ENCODE data around the gene KCNJ6. TPM values are rescaled to one million over a fixed set of nuclear protein-coding genes. Genes with fewer than 3 reads are reported as not detected.

Gene KCNJ6
- total RNA-seq, 1 donor from 2014 or later, result 0.64 TPM

DNA sequence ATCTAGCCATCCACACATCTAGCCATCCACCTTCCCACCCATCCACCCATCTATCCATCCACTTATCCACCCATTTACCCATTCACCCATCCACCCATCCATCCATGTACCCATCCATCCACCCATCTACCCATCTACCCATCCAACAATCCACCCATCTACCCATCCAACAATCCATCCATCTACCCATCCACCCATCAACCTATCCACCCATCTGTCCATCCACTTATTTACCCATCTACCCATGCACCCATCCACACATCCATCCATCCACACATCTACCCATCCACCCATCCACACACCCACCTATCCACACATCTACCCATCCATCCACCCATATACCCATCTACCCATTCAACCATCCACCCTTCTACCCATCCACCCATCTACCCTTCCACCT is 311.3 kb downstream of the KCNJ6 start:
- no peak for DNase-seq (ENCODE audit: low spot score in 2 of 2)
- H3K27me3 ChIP-seq, result no peaks in the 10 kb centered on the region
- H3K36me3 ChIP-seq, result no peaks in the 10 kb centered on the region
- TF ChIP-seq, protein P1, sequence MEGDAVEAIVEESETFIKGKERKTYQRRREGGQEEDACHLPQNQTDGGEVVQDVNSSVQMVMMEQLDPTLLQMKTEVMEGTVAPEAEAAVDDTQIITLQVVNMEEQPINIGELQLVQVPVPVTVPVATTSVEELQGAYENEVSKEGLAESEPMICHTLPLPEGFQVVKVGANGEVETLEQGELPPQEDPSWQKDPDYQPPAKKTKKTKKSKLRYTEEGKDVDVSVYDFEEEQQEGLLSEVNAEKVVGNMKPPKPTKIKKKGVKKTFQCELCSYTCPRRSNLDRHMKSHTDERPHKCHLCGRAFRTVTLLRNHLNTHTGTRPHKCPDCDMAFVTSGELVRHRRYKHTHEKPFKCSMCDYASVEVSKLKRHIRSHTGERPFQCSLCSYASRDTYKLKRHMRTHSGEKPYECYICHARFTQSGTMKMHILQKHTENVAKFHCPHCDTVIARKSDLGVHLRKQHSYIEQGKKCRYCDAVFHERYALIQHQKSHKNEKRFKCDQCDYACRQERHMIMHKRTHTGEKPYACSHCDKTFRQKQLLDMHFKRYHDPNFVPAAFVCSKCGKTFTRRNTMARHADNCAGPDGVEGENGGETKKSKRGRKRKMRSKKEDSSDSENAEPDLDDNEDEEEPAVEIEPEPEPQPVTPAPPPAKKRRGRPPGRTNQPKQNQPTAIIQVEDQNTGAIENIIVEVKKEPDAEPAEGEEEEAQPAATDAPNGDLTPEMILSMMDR (IDR thresholded peaks at IDR 0.05), result no peak
- no peak overlapping the region for H3K4me3 ChIP-seq
- intact Hi-C loops (cut with DNase I), result no loop called here
- H3K27ac ChIP-seq, result no peak overlapping the region
- H3K4me1 ChIP-seq, result no peaks in the 10 kb centered on the region
- no peaks in the 10 kb centered on the region for H3K9me3 ChIP-seq

DNA sequence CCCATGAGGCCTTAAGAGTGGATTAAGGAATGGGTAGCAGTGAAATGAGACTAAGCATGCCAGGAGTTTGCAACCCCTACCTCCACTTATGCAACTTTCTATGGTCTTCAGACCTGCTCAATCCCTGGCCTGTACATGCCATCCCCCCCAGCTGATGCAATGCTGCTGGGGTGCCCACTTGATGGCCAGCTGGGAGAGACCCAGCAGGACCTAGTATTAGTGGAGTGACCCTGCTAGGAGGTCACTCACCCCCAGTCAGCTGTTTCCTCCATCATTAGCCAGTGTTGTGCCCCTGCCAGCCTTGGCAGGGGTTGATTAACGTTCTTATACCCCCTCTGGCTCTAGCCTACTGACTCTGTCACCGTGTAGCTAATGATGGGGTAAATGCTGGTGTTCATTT is 313.1 kb downstream of the KCNJ6 start:
- intact Hi-C loops (cut with DNase I), result no loop called here
- no peak overlapping the region for H3K27ac ChIP-seq
- H3K4me1 ChIP-seq, result no peaks in the 10 kb centered on the region
- no peaks in the 10 kb centered on the region for H3K36me3 ChIP-seq
- no peak for DNase-seq (ENCODE audit: low spot score in 2 of 2)
- H3K9me3 ChIP-seq, result no peaks in the 10 kb centered on the region
- TF ChIP-seq, protein P1 (IDR thresholded peaks at IDR 0.05), result no peak
- H3K4me3 ChIP-seq, result no peak overlapping the region
- H3K27me3 ChIP-seq, result no peaks in the 10 kb centered on the region

DNA sequence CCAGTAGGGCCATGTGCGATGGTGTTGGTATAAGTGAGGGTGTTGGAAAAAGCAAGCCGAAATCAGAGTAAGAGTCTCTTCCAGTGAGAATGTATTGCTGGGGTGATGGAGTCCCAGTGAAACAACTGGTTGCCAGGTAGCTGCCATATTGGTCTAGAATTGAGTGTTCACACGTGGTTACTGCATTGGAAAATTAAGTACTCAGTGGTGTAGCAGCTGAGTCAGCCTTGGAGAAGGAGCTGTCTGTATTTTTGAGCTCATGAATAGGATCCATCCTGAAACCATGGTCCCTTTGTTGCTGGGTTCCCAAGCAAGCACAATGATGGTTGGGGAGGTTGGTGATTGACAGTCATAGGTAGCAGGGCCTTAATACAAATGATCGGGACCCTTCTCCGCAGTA is 314.3 kb downstream of the KCNJ6 start:
- Histone ChIP-seq H3K9me3 (no peaks in the 10 kb centered on the region), H3K36me3 (no peaks in the 10 kb centered on the region), H3K27me3 (no peaks in the 10 kb centered on the region), H3K27ac (no peak overlapping the region), H3K4me1 (no peaks in the 10 kb centered on the region), H3K4me3 (no peak overlapping the region)
- no peak for DNase-seq (ENCODE audit: low spot score in 2 of 2)
- TF ChIP-seq, protein P1 (IDR thresholded peaks at IDR 0.05), result no peak
- intact Hi-C loops (cut with DNase I), result no loop called here

DNA sequence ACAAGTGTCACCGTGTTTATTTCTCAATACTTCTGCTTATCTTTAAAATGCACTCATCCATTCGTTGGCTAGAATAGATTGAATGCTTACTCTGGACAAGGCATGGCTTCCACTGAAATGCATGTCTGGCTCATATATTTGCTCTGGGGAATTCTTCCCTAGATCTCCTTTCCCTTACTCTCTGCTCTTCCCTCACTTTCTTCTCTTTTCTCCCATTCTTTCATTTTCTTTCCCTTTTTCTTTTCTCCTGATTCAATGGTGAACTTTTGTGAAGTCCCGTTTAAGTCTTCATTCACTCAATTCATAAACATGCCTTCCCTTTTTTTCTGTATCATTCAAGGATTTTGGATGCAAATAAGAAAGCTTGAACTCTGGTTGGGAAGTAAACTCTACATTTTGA is 315.2 kb downstream of the KCNJ6 start:
- DNase-seq (ENCODE audit: low spot score in 2 of 2), result no peak
- no peaks in the 10 kb centered on the region for H3K4me1 ChIP-seq
- no peak overlapping the region for H3K27ac ChIP-seq
- H3K27me3 ChIP-seq, result no peaks in the 10 kb centered on the region
- H3K36me3 ChIP-seq, result no peaks in the 10 kb centered on the region
- intact Hi-C loops (cut with DNase I), result no loop called here
- TF ChIP-seq, protein P1 (IDR thresholded peaks at IDR 0.05), result no peak
- no peaks in the 10 kb centered on the region for H3K9me3 ChIP-seq
- H3K4me3 ChIP-seq, result no peak overlapping the region

DNA sequence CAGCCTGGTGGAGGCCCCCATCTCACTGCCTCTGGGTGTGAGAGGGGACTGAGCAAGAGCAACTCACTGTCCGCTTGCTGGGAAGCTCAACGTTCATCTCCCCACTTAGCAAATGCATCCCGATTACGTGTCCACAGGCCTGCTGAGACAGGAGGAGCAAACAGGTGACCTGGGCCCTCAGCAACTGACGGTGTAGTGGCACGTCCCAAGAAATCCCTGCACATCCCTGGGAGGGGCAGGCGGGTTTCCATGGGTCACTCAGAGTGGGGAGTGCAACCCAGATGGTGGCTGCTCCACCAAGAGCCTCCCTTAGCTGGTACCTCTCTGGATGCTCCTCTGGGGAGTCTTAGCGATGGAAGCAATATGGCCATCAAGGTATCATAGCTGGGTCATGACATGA is 320.3 kb downstream of the KCNJ6 start:
- H3K9me3 ChIP-seq, result no peaks in the 10 kb centered on the region
- DNase-seq (ENCODE audit: low spot score in 2 of 2), result no peak
- H3K36me3 ChIP-seq, result no peaks in the 10 kb centered on the region
- H3K27me3 ChIP-seq, result no peaks in the 10 kb centered on the region
- TF ChIP-seq, protein P1 (IDR thresholded peaks at IDR 0.05), result no peak
- H3K4me1 ChIP-seq, result no peaks in the 10 kb centered on the region
- intact Hi-C loops (cut with DNase I), result no loop called here
- no peak overlapping the region for H3K27ac ChIP-seq
- H3K4me3 ChIP-seq, result no peak overlapping the region

DNA sequence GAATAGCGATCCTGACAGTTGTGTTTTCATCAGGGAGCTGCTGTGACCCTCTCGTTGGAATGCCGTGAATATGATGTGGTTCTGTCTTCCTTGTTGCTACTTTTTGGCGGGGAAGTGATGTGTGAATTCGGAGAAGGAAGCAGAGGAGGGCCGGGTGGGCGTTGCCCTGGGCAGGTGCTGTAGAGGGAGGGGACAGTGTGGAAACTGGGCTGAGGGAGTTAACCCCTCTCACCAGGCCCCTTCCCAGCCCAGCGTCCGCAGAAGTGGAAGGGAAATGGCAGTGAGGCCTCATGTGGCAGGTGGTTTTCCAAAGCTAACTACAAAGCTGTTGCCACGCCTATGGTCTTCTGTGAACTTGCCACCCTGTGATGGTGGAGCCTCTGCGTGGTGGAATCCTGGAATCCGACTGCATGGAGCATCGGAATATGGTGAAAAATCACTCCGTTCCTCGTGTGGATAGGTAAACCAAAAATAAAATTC is 321.7 kb downstream of the KCNJ6 start:
- Histone ChIP-seq H3K27me3 (no peaks in the 10 kb centered on the region), H3K36me3 (no peaks in the 10 kb centered on the region), H3K27ac (no peak overlapping the region), H3K9me3 (no peaks in the 10 kb centered on the region), H3K4me1 (no peaks in the 10 kb centered on the region), H3K4me3 (no peak overlapping the region)
- TF ChIP-seq, protein P1 (IDR thresholded peaks at IDR 0.05), result no peak
- intact Hi-C loops (cut with DNase I), result no loop called here
- no peak for DNase-seq (ENCODE audit: low spot score in 2 of 2)

All from ascending aorta (tissue), 2 donors.